Astrocyte of the spinal cord (primary cell): ENCODE measurements around the gene FBXL13.
"Not testable (repeated sequence)": the region's sequence is repeated elsewhere in the genome, so short reads cannot be mapped to it uniquely, and the experiment has no call there.

ENCODE experiments used
- DNase-seq: peaks from one replicate; pipeline ENCODE4 v3.0.0; 2011; ENCODE audit warnings: low read depth, low spot score
- H3K4me3 ChIP-seq: 2 replicates; pipeline ENCODE4 v1.5.1; 2011; ENCODE audit warnings: low read depth, mild to moderate bottlenecking, low read length, moderate library complexity
- in situ Hi-C: cut with HindIII; loops from 2 replicates; pipeline ENCODE4 v1.10.0; 2017; ENCODE audit warnings: low sequenced_read_pairs
- TF ChIP-seq, protein P1 (sequence below): IDR thresholded peaks from 2 replicates; pipeline ENCODE4 v1.5.1; 2012; ENCODE audit warnings: low read depth, mild to moderate bottlenecking, low read length, inconsistent platforms

Gene FBXL13

DNA sequence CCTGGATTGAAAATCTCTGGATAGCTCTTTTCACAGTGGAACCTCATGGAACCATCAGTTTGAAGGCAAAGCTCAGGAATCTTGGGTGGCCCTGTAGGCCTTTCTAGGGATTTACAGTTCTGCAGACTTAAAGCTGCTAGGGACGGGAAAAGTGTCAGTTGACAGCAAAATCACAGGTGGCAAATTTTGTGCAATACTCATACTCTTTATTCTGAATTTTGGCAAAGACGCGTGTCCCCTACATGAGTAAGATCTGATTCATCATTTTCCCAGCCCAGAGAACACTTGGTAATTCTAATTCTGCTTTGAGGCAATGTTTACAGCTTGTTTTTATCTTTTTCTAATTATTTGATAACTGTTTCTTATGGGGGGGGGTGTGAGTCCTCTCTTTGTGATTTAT is 158.2 kb downstream of the FBXL13 start:
- TF ChIP-seq, protein P1, sequence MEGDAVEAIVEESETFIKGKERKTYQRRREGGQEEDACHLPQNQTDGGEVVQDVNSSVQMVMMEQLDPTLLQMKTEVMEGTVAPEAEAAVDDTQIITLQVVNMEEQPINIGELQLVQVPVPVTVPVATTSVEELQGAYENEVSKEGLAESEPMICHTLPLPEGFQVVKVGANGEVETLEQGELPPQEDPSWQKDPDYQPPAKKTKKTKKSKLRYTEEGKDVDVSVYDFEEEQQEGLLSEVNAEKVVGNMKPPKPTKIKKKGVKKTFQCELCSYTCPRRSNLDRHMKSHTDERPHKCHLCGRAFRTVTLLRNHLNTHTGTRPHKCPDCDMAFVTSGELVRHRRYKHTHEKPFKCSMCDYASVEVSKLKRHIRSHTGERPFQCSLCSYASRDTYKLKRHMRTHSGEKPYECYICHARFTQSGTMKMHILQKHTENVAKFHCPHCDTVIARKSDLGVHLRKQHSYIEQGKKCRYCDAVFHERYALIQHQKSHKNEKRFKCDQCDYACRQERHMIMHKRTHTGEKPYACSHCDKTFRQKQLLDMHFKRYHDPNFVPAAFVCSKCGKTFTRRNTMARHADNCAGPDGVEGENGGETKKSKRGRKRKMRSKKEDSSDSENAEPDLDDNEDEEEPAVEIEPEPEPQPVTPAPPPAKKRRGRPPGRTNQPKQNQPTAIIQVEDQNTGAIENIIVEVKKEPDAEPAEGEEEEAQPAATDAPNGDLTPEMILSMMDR, result no peak
- in situ Hi-C loops, result no loop called here
- no peak overlapping the region for H3K4me3 ChIP-seq
- peak; percentile 82 for DNase-seq

DNA sequence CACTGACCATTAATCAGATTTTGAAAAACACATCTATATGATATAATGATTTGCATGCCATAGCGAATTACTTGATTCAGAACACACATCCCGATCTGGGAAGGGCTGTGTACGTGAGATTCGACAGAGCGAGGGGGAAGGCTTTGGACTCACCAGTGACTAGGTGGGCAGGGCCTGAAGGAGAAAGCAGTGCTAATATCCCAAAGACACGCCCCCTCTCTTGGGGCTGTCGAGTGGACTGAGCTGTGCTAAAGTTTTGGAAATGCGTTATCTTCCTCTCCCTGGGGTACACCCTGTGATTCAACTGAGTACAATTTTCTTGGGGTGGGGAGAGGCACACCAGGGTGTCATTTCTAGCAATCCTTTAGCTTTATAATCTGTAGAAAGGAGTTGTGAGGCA is 160.0 kb downstream of the FBXL13 start:
- in situ Hi-C loops, result no loop called here
- TF ChIP-seq, protein P1, result no peak
- H3K4me3 ChIP-seq, result peak overlapping the region; percentile 72
- peak; percentile 90 for DNase-seq

DNA sequence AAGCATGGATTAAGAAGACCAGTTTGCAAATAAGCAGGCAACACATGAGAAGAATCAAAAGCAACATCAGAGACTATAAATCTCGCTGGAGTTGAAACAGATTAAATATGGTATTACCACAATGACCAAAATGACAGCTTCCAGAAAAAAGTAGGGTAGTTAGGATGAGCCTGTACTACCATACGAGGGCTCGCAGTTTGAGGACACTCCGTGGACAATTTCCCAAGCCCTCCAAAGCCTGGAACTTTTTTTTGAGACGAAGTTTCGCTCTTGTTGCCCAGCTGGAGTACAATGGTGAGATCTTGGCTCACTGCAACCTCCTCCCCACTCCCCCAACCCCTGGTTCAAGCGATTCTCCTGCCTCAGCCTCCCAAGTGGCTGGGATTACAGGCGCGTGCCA is 160.8 kb downstream of the FBXL13 start:
- in situ Hi-C loops, result no loop called here
- H3K4me3 ChIP-seq, result peak overlapping the region; percentile 72
- DNase-seq, result peak; percentile 48
- TF ChIP-seq, protein P1, result no peak

DNA sequence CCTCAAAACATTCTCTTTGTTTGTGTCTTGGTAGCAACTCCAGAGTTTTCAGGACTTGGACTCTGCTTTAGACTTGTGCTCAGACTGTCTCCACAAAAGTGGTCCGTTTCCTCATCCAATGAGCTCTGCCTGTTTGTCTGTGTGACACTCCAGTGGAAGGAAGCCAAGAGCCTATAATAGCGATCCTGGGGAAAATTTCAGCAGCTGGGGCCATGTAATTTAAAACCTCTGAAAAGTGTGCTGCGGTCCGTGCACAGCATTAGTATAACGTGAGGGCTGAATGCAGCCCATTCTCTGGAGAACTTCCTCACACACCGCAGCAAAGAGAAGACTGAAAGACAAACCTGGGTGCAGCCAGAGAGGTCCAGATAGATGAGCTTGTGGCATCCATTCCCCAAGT is 161.9 kb downstream of the FBXL13 start, which contains the start of gene LRRC17:
TSS of gene LRRC17 (plus strand) at position 259 of the 400 bp plus-strand sequence. CDS start 20,914 bp downstream, outside the sequence.
- TF ChIP-seq, protein P1, result no peak
- H3K4me3 ChIP-seq, result peak within 1 kb of the TSS; percentile 72
- in situ Hi-C loops, result no loop called here
- peak; percentile 97 for DNase-seq

DNA sequence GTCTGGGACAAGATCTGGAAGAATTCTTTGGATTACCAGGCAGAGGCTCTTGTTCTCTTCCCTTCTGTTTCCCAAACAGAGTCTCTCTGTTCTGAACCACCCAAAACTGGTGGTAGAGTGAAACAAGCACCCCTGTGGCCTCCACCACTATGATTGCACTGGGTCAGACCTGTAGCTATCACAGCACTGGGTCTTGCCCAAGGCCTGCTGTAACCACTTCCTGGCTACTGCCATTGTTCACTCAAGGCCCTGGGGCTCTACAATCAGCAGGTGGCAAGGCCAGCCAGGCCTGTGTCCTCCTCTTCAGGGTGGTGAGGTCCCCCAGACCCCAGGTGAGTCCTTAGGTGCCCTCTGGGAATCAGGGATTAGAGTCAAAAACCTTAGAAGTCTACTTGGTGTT is 165.9 kb downstream of the FBXL13 start:
- H3K4me3 ChIP-seq, result no peak overlapping the region
- no peak for DNase-seq
- TF ChIP-seq, protein P1, result no peak
- in situ Hi-C loops, result no loop called here

DNA sequence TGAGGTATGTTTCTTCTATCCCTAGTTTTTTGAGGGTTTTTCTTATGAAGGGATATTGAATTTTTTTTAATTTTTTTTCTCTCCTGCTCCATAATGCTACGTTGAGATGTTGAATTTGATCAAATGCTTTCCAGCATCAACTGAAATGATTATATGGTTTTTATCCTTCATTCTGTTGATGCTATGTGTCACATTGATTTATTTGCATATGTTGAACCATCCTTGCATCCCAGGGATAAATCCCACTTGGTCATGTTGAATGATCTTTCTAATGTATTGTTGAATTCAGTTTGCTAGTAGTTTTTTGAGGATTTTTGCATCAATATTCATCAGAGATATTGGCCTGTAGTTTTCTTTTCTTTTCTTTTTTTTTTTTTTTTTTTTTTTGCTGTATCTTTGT is 171.0 kb downstream of the FBXL13 start:
- H3K4me3 ChIP-seq, DNase-seq, in situ Hi-C loops: not testable (repeated sequence)

DNA sequence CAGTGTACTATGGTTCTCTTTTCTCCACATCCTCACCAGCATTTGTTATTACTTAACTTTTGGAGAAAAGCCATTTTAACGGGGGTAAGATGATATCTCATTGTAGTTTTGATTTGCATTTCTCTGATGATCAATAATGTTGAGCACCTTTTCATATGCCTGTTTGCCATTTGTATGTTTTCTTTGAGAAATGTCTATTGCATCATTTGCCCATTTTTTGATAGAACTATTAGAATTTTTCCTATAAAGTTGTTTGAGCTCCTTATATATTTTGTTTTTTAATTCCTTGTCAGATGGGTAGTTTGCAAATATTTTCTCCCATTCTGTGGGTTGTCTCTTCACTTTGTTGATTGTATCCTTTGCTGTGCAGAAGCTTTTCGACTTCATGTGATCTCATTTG is 172.5 kb downstream of the FBXL13 start:
- in situ Hi-C loops, H3K4me3 ChIP-seq, DNase-seq: not testable (repeated sequence)

DNA sequence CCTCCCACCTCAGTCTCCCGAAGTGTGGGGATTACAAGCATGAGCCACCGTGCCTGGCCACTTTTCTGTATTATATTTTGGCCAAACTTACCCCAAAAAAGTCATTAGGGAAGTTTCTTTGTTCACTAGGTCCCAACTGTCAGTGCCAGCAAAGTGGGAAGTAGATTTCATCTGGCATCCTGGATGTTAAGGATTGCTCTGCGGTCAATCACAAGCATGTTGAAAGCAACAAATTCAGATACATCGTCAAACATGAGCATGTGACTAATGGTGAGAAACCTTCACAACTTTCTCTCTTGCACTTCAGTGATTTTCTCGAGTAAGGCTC is 176.1 kb downstream of the FBXL13 start:
- no peak for DNase-seq
- H3K4me3 ChIP-seq, result no peak overlapping the region
- in situ Hi-C loops, result no loop called here
- TF ChIP-seq, protein P1, result no peak
